Loucy (cell line): ENCODE data around the gene C1RL.

ENCODE experiments used
- H2AFZ ChIP-seq: fragments of 200-600 bp; sonication (generic); 2 replicates; pipeline ENCODE4 v1.6.0; 2016; ENCODE audit warnings: antibody characterized with exemption, mild to moderate bottlenecking, low read length, moderate library complexity
- H3F3A ChIP-seq: fragments of 200-600 bp; 2 replicates; pipeline ENCODE4 v1.6.0; 2016; ENCODE audit warnings: antibody characterized with exemption, low read depth, mild to moderate bottlenecking
- H3K27me3 ChIP-seq: fragments of 200-600 bp; sonication (generic); 2 replicates; pipeline ENCODE4 v1.6.1; 2014; ENCODE audit warnings: low read length, mild to moderate bottlenecking; ENCODE audit not compliant: insufficient read depth, poor library complexity, severe bottlenecking
- H3K36me3 ChIP-seq: fragments of 200-600 bp; sonication (generic); 2 replicates; pipeline ENCODE4 v1.6.1; 2016; ENCODE audit warnings: low read length; ENCODE audit not compliant: insufficient read depth
- H3K4me1 ChIP-seq: fragments of 200-600 bp; sonication (generic); 2 replicates; pipeline ENCODE4 v1.5.1; 2014; ENCODE audit warnings: low read length, mild to moderate bottlenecking; ENCODE audit not compliant: insufficient read depth, poor library complexity, severe bottlenecking
- H3K4me2 ChIP-seq: fragments of 200-600 bp; sonication (generic); 2 replicates; pipeline ENCODE4 v1.6.0; 2014; ENCODE audit warnings: antibody characterized with exemption, low read length, low read depth, mild to moderate bottlenecking; ENCODE audit not compliant: poor library complexity, severe bottlenecking
- H3K4me3 ChIP-seq: fragments of 200-600 bp; sonication (generic); 2 replicates; pipeline ENCODE4 v1.5.1; 2014; ENCODE audit warnings: low read length, mild to moderate bottlenecking, mixed read lengths; ENCODE audit not compliant: poor library complexity, severe bottlenecking
- H3K79me2 ChIP-seq: fragments of 200-600 bp; sonication (generic); 2 replicates; pipeline ENCODE4 v1.6.1; 2014; ENCODE audit warnings: low read length; ENCODE audit not compliant: insufficient read depth
- H3K9ac ChIP-seq: fragments of 200-600 bp; sonication (generic); 2 replicates; pipeline ENCODE4 v1.6.0; 2014; ENCODE audit warnings: mild to moderate bottlenecking, low read depth, low read length, moderate library complexity; ENCODE audit not compliant: poor library complexity, severe bottlenecking
- H3K9me2 ChIP-seq: fragments of 200-600 bp; sonication (generic); replicated peaks from 2 replicates; pipeline ENCODE4 v1.6.1; 2016; ENCODE audit warnings: low read depth, low read length, mixed read lengths
- H3K9me3 ChIP-seq: fragments of 200-600 bp; sonication (generic); 2 replicates; pipeline ENCODE4 v1.6.1; 2014; ENCODE audit warnings: mild to moderate bottlenecking, antibody characterized with exemption, low read length, low read depth; ENCODE audit not compliant: insufficient read depth
- H4K20me1 ChIP-seq: fragments of 200-600 bp; sonication (generic); 2 replicates; pipeline ENCODE4 v1.6.0; 2014; ENCODE audit warnings: antibody characterized with exemption, low read length, mild to moderate bottlenecking; ENCODE audit not compliant: insufficient read depth, poor library complexity, severe bottlenecking
- EZH2phosphoT487 ChIP-seq: fragments of 200-600 bp; IDR thresholded peaks from 2 replicates; pipeline ENCODE4 v1.6.1; 2018; ENCODE audit warnings: antibody characterized with exemption, mild to moderate bottlenecking, moderate library complexity, borderline replicate concordance
- TF ChIP-seq, protein P1 (sequence below): fragments of 200-600 bp; sonication (generic); conservative IDR thresholded peaks from 2 replicates; pipeline ENCODE4 v1.5.1; 2014; ENCODE audit warnings: mild to moderate bottlenecking, antibody characterized with exemption, low read length

C1RL gene

DNA sequence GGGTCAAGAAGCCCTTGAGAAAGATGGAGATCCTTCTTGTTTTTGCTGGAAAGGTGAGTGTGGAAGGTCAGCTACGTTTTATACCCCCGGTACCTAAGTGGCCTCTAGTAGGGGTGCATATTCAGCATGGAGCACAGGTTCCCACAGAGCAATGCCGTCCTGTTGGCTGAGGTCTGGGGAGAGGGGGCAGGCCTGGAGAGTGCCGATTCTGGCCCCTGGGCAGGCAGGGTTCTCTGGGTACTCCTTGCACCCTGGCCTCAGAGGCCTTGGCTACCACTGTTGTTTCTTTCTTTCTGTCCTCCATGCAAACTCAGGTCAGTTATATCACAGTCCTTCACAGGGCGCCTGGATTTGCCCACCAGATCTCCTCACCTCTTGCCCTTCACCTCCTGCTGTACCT lies 11.2 kb upstream of the C1RL start:
- H2AFZ ChIP-seq: no peak overlapping the region
- H3K9ac ChIP-seq: no peak overlapping the region
- no peaks in the 10 kb centered on the region for H3K4me1 ChIP-seq
- H3F3A ChIP-seq: no peaks in the 10 kb centered on the region
- H3K9me3 ChIP-seq: no peaks in the 10 kb centered on the region
- no peak overlapping the region for H3K4me2 ChIP-seq
- no peaks in the 10 kb centered on the region for H3K27me3 ChIP-seq
- TF ChIP-seq, protein P1, sequence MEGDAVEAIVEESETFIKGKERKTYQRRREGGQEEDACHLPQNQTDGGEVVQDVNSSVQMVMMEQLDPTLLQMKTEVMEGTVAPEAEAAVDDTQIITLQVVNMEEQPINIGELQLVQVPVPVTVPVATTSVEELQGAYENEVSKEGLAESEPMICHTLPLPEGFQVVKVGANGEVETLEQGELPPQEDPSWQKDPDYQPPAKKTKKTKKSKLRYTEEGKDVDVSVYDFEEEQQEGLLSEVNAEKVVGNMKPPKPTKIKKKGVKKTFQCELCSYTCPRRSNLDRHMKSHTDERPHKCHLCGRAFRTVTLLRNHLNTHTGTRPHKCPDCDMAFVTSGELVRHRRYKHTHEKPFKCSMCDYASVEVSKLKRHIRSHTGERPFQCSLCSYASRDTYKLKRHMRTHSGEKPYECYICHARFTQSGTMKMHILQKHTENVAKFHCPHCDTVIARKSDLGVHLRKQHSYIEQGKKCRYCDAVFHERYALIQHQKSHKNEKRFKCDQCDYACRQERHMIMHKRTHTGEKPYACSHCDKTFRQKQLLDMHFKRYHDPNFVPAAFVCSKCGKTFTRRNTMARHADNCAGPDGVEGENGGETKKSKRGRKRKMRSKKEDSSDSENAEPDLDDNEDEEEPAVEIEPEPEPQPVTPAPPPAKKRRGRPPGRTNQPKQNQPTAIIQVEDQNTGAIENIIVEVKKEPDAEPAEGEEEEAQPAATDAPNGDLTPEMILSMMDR: no peak
- no peak for TF ChIP-seq EZH2phosphoT487
- H3K36me3 ChIP-seq: no peaks in the 10 kb centered on the region; the same call in 1 of the 2 replicates
- no peaks in the 10 kb centered on the region for H3K9me2 ChIP-seq
- H3K4me3 ChIP-seq: no peak overlapping the region
- no peaks in the 10 kb centered on the region for H4K20me1 ChIP-seq
- H3K79me2 ChIP-seq: no peaks in the 10 kb centered on the region

DNA sequence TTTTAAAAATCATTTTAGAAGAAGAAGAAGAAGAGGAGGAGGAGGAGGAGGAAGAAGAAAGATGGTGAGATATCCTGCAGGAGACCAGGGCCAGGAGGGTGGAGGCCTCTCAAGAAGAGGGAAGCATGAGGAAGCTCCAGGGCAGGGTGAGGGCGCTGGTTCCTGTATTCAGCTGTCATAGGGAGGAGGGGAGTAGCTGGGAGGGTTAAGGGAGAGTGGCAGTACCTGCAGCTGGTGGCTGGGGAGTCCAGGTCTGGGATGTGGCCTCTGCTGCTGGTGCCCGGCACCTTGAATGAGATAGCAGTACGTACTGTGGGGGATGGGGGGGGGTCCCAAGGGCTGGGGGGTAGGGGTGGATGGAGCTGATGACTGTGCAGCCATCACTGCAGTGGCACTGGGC lies 9.9 kb upstream of the C1RL start:
- Histone ChIP-seq H2AFZ (no peak overlapping the region), H3K27me3 (no peaks in the 10 kb centered on the region), H3K4me2 (no peak overlapping the region), H3K79me2 (no peaks in the 10 kb centered on the region; the same call in 1 of the 2 replicates), H3K4me1 (no peaks in the 10 kb centered on the region), H3K36me3 (no peaks in the 10 kb centered on the region; the same call in 1 of the 2 replicates), H4K20me1 (no peaks in the 10 kb centered on the region), H3F3A (no peaks in the 10 kb centered on the region), H3K9me2 (no peaks in the 10 kb centered on the region), H3K4me3 (no peak overlapping the region), H3K9ac (no peak overlapping the region), H3K9me3 (no peaks in the 10 kb centered on the region)
- no peak for TF ChIP-seq EZH2phosphoT487
- TF ChIP-seq, protein P1: no peak

DNA sequence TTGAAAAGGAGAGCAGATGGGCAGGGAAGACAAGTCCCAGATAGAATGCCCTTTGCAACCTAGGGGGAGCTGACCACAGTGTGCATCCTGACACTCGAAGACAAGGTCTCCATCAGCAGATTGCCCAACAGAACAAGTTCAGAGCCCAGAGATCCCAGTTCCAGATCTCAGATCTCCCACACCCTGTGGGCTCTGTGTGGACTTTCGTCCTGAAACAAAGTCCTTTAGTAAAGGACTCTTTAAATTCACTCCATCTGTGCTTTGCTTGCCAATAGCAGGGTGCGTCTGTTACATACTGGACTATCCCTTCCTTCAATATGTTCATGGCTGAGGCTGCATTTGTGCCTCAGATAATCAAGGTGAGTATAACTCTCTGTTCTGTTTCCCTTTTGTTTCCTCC lies 8.7 kb upstream of the C1RL start:
- H3K9me3 ChIP-seq: no peaks in the 10 kb centered on the region
- H2AFZ ChIP-seq: no peak overlapping the region
- no peaks in the 10 kb centered on the region; the same call in 1 of the 2 replicates for H3K79me2 ChIP-seq
- no peaks in the 10 kb centered on the region for H3K9me2 ChIP-seq
- H3K4me2 ChIP-seq: no peak overlapping the region
- H3K27me3 ChIP-seq: no peaks in the 10 kb centered on the region
- H3K4me3 ChIP-seq: no peak overlapping the region
- H3K9ac ChIP-seq: no peak overlapping the region
- no peaks in the 10 kb centered on the region; the same call in 1 of the 2 replicates for H3K36me3 ChIP-seq
- H4K20me1 ChIP-seq: peaks cover 4% of the 10 kb centered on the region
- no peaks in the 10 kb centered on the region for H3F3A ChIP-seq
- no peaks in the 10 kb centered on the region for H3K4me1 ChIP-seq
- no peak for TF ChIP-seq EZH2phosphoT487
- TF ChIP-seq, protein P1: no peak
